ENCODE data around the gene ADRB1.

ADRB1 gene

DNA sequence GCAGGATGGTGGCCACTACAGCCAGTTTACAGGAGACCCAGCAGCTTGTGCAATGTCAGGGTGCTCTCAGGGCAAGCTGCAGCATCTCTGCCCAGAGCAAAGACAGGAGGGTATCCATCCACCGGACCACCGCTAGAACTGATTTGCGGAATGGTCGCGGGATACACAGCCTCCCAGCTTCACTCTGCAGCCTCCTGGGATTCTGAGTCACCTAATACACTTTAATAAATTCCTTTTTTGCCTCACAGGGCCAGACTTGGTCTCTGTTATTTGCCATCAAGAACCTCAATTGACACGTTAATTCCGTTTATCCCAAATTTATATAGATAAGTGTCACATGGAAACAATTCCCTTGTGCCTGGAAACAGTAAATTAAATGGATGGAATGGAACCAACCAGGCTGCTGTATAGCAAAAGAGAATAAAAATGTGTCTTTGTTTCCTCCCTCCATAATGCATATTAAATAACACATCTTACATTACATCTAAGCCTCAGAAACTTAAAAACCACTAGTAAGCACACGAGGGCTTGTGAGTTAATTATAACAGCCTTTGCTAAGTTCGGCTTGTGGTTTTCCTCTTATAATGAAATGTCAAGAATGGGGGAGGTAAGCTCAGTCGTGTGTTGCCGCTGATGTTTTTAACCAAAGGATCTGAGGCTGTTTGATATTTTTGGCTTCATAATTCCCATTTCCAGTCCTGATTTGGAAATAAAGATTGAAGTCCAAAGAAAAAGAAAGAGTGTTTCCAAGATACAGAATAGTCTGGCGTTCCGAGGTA lies 52.1 kb downstream of the ADRB1 start:
- no peak for DNase-seq
